Measurements from ENCODE around the gene FERMT1.

The FERMT1 gene

DNA sequence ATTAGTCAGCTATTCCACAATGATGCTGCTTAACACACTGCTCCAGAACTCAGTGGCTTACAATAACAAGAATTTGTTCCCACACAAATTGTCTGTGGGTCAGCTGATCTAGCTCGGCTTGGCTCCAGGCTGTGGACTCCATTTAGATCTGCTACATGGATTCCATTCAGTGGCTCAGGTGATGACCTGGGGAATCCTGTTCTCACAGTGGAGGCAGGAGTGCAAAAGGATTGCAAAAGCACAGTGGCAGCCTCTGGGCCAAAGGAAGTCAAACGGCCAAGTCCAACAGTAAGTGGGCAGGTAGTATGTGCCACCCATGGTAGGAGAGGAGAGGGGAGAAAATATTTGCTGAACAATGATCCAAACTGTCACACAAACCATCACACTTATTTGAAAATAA is 53.2 kb downstream of the FERMT1 start:
- H3K27ac ChIP-seq: no peak overlapping the region
- TF ChIP-seq, protein P1, sequence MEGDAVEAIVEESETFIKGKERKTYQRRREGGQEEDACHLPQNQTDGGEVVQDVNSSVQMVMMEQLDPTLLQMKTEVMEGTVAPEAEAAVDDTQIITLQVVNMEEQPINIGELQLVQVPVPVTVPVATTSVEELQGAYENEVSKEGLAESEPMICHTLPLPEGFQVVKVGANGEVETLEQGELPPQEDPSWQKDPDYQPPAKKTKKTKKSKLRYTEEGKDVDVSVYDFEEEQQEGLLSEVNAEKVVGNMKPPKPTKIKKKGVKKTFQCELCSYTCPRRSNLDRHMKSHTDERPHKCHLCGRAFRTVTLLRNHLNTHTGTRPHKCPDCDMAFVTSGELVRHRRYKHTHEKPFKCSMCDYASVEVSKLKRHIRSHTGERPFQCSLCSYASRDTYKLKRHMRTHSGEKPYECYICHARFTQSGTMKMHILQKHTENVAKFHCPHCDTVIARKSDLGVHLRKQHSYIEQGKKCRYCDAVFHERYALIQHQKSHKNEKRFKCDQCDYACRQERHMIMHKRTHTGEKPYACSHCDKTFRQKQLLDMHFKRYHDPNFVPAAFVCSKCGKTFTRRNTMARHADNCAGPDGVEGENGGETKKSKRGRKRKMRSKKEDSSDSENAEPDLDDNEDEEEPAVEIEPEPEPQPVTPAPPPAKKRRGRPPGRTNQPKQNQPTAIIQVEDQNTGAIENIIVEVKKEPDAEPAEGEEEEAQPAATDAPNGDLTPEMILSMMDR (conservative IDR thresholded peaks at IDR 0.05): no peak
- no peak for TF ChIP-seq ZFX (IDR thresholded peaks at IDR 0.05)

GRCh38 chr20:6067763-6068318 is 55.0 kb downstream of the FERMT1 start:
- TF ChIP-seq, protein P1 (conservative IDR thresholded peaks at IDR 0.05): no peak
- TF ChIP-seq ZFX (IDR thresholded peaks at IDR 0.05): no peak
- no peak overlapping the region for H3K27ac ChIP-seq

DNA sequence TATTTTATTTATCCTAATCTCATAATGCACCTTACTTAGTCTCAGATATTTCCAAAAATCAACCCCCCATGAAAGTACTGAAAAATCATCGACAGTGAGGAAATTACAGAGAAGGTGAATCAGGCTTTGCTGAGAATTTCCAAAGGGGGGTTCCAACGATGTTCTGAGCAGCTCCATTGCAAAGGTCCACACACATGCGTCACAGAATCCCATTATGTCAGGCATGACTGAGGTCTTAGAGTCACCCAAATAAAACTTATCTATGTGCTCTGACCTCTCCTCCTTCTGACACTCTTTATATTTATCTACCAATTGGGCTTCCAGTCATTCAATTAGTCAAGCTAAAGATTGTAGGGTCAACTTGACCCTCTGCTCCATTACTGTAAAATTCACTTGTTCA is 56.2 kb downstream of the FERMT1 start:
- TF ChIP-seq ZFX (IDR thresholded peaks at IDR 0.05): no peak
- TF ChIP-seq, protein P1 (conservative IDR thresholded peaks at IDR 0.05): no peak
- no peak overlapping the region for H3K27ac ChIP-seq

GRCh38 chr20:6061544-6061943 is 61.3 kb downstream of the FERMT1 start:
- no peak overlapping the region for H3K27ac ChIP-seq
- no peak for TF ChIP-seq ZFX (IDR thresholded peaks at IDR 0.05)
- TF ChIP-seq, protein P1 (conservative IDR thresholded peaks at IDR 0.05): no peak

- no peak overlapping the region for H3K27ac ChIP-seq
- TF ChIP-seq ZFX (IDR thresholded peaks at IDR 0.05): no peak
- TF ChIP-seq, protein P1 (conservative IDR thresholded peaks at IDR 0.05): no peak
These were observed 62.6 kb downstream of the FERMT1 start for GRCh38 chr20:6060213-6060612.

DNA sequence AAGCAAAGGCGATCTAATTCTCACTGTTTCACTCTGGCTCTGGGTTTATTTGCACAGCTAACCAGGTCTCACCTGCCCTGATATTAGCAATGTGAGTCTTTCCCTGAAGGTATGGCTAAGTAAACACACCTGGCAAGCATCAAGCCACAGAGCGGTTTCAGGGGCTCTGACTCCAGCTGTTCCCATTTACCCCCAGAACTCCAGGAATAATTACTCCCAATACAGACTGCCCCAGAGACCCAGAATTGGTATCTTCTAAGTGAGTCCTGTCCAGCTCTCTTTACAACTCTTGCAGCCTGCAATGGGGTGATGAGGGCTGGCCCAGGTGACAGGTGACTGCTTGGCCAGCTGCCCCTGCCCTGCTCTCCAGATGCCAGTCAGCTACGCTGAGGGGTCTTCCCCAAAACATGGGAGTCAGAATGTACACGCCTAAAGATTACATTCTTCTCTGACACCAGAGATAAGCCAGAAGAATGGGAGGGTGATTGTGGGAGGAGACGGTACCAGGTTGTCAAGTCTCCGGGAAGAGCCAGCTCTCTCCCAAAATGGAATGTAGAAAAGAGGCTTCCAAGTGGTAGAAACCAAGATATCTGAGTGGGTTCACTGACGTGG is 64.0 kb downstream of the FERMT1 start:
- TF ChIP-seq ZFX (IDR thresholded peaks at IDR 0.05): no peak
- TF ChIP-seq, protein P1 (conservative IDR thresholded peaks at IDR 0.05): no peak
- H3K27ac ChIP-seq: no peak overlapping the region

DNA sequence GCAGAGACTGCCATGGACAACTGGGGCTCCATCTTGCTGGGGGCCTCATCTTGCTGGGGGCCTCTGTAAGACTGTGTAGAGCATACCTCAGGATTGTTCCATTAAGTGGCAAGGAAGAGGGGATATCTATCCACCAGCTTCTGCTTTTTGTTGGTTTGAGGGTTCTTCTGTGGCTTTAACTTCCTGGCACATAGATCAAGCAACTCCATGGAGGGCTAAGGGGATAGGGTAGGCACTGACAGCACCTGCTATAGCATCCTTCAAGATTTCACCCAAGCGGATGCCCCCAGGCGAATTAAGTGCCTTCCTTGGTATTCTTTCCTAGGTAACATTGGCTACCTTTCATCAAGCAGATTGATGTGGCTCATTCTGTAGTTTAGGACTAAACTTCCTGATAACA is 65.1 kb downstream of the FERMT1 start:
- no peak overlapping the region for H3K27ac ChIP-seq
- no peak for TF ChIP-seq ZFX (IDR thresholded peaks at IDR 0.05)
- TF ChIP-seq, protein P1 (conservative IDR thresholded peaks at IDR 0.05): no peak

Measured in C4-2B (cell line).